Endodermal cell (in vitro differentiated cells): ENCODE data around the gene ELANE. TPM values are rescaled to one million over a fixed set of nuclear protein-coding genes. Genes with fewer than 3 reads are reported as not detected.
"Not testable (repeated sequence)": the region's sequence is repeated elsewhere in the genome, so short reads cannot be mapped to it uniquely, and the experiment has no call there.

Experiments used
- DNase-seq: peaks from one replicate; pipeline ENCODE4 v3.0.0-alpha.2; 2017
- H3K27ac ChIP-seq: 2 replicates; pipeline ENCODE4 v1.5.1; 2013; ENCODE audit warnings: mild to moderate bottlenecking, low read depth, low read length, moderate library complexity
- H3K27me3 ChIP-seq: 2 replicates; pipeline ENCODE4 v1.6.1; 2013; ENCODE audit warnings: mild to moderate bottlenecking, low read length, moderate library complexity; ENCODE audit not compliant: insufficient read depth, control insufficient read depth, poor library complexity, severe bottlenecking
- H3K36me3 ChIP-seq: 2 replicates; pipeline ENCODE4 v1.7.0; 2013; ENCODE audit warnings: mild to moderate bottlenecking, low read length, moderate library complexity; ENCODE audit not compliant: control insufficient read depth, insufficient read depth
- H3K4me1 ChIP-seq: one replicate; pipeline ENCODE4 v1.7.0; 2013; ENCODE audit warnings: low read length; ENCODE audit not compliant: control insufficient read depth, insufficient read depth
- H3K4me3 ChIP-seq: 2 replicates; pipeline ENCODE4 v1.5.1; 2013; ENCODE audit warnings: mild to moderate bottlenecking, low read length, moderate library complexity
- H3K9ac ChIP-seq: 2 replicates; pipeline ENCODE4 v1.6.1; 2013; ENCODE audit warnings: mild to moderate bottlenecking, low read length, moderate library complexity; ENCODE audit not compliant: poor library complexity, severe bottlenecking; ENCODE audit errors: extremely low read depth
- H3K9me3 ChIP-seq: 2 replicates; pipeline ENCODE4 v1.6.1; 2013; ENCODE audit warnings: mild to moderate bottlenecking, low read length, moderate library complexity; ENCODE audit not compliant: control insufficient read depth
- H3K27ac Mint-ChIP-seq: 2 replicates; pipeline ENCODE4 v1.8.0; 2020; ENCODE audit warnings: mixed read lengths
- H3K27me3 Mint-ChIP-seq: 2 replicates; pipeline ENCODE4 v1.8.0; 2021; ENCODE audit warnings: mild to moderate bottlenecking, mixed read lengths; ENCODE audit not compliant: insufficient read depth
- H3K36me3 Mint-ChIP-seq: 2 replicates; pipeline ENCODE4 v1.8.0; 2020; ENCODE audit warnings: low read depth, mixed read lengths
- H3K4me1 Mint-ChIP-seq: 2 replicates; pipeline ENCODE4 v1.8.0; 2020; ENCODE audit warnings: mixed read lengths
- H3K4me3 Mint-ChIP-seq: 2 replicates; pipeline ENCODE4 v1.8.0; 2020; ENCODE audit warnings: mild to moderate bottlenecking, moderate library complexity, mixed read lengths
- H3K9me3 Mint-ChIP-seq: 2 replicates; pipeline ENCODE4 v1.8.0; 2020; ENCODE audit warnings: mild to moderate bottlenecking, mixed read lengths
- WGBS, 2 experiments: methylation state at CpG; one replicate each; pipeline versions ENCODE4 v1.1.5 to v1.1.7; 2013; ENCODE audit warnings: missing lambda C conversion rate in 2 of 2, mixed read lengths in 1 of 2; ENCODE audit not compliant: insufficient coverage in 1 of 2, insufficient read length in 1 of 2; 5-methylcytosine and 5-hydroxymethylcytosine counted together
- total RNA-seq, 2 donors: library from RNA; stranded (reverse); fragmentation: NEBNext Ultra II Directional in 1 of 2; extraction: Animal tissue kit (Norgen Biotek cat#: 25700) in 1 of 2; gene quantifications; 2 replicates in 1 of 2; 3 replicates in 1 of 2; pipeline ENCODE4 v1.2.1, GENCODE V29; 2021
- TF ChIP-seq, protein P1 (sequence below): fragments of 200-600 bp; sonication (generic); conservative IDR thresholded peaks from 2 replicates; pipeline ENCODE4 v1.5.0; 2021; ENCODE audit warnings: antibody characterized with exemption, mild to moderate bottlenecking

ELANE gene
- total RNA-seq, 2 donors from 2014 or later: not detected

GRCh38 chr19:845707-846521, 6.2 kb upstream of the ELANE start:
- Histone ChIP-seq H3K36me3 (no peaks in the 10 kb centered on the region), H3K4me1 (no peaks in the 10 kb centered on the region), H3K27me3 (peaks cover 31% of the 10 kb centered on the region), H3K27ac (no peak overlapping the region), H3K4me3 (no peak overlapping the region), H3K9ac (no peak overlapping the region), H3K9me3 (no peaks in the 10 kb centered on the region)
- Mint-ChIP-seq H3K27ac (no peak overlapping the region), H3K4me3 (no peak overlapping the region), H3K36me3 (no peaks in the 10 kb centered on the region), H3K9me3 (no peaks in the 10 kb centered on the region), H3K4me1 (no peaks in the 10 kb centered on the region), H3K27me3 (peaks cover 49% of the 10 kb centered on the region)
- 87 to 90% methylated on average over 17 to 37 of the region's 37 CpGs for WGBS, 2 experiments
- TF ChIP-seq, protein P1, sequence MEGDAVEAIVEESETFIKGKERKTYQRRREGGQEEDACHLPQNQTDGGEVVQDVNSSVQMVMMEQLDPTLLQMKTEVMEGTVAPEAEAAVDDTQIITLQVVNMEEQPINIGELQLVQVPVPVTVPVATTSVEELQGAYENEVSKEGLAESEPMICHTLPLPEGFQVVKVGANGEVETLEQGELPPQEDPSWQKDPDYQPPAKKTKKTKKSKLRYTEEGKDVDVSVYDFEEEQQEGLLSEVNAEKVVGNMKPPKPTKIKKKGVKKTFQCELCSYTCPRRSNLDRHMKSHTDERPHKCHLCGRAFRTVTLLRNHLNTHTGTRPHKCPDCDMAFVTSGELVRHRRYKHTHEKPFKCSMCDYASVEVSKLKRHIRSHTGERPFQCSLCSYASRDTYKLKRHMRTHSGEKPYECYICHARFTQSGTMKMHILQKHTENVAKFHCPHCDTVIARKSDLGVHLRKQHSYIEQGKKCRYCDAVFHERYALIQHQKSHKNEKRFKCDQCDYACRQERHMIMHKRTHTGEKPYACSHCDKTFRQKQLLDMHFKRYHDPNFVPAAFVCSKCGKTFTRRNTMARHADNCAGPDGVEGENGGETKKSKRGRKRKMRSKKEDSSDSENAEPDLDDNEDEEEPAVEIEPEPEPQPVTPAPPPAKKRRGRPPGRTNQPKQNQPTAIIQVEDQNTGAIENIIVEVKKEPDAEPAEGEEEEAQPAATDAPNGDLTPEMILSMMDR: no peak
- DNase-seq: no peak

DNA sequence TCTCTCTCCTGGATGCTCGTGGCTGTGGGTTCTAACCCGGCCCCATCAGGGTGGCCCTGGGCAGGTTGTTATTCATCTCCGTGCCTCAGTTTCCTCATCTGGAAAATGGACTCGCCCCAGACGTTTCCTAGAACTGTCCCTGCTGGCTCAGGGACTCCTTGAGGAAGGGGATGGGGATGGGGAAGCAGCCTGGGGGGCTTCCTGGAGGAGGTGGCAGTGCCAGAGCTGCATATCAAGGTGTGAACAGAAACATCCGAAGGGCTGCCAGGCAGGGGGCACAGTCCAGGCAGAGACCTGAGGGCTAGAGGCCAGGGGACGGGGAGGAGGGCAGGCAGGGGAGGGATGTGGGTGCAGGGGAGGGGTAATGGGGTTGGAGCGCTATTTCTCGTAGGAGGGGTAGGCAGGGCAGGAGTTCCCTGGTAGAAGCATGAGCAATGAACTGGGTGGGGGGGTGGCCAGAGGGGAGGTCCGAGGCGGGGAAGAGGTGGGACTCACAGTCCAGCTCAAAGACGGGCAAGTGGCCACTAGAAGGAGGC, 3.6 kb upstream of the ELANE start:
- H3K27ac ChIP-seq: no peak overlapping the region
- Mint-ChIP-seq H3K4me1 (no peaks in the 10 kb centered on the region), H3K27ac (no peak overlapping the region), H3K9me3 (no peaks in the 10 kb centered on the region), H3K27me3 (peaks cover 28% of the 10 kb centered on the region), H3K36me3 (no peaks in the 10 kb centered on the region), H3K4me3 (no peak overlapping the region)
- H3K4me1 ChIP-seq: no peaks in the 10 kb centered on the region
- no peak for DNase-seq
- no peaks in the 10 kb centered on the region for H3K9me3 ChIP-seq
- WGBS, 2 experiments: 67 to 75% methylated on average over 10 to 12 of the region's 12 CpGs
- H3K9ac ChIP-seq: no peak overlapping the region
- TF ChIP-seq, protein P1: no peak
- H3K4me3 ChIP-seq: no peak overlapping the region
- no peaks in the 10 kb centered on the region for H3K36me3 ChIP-seq
- H3K27me3 ChIP-seq: peaks cover 15% of the 10 kb centered on the region

GRCh38 chr19:849195-849594, 2.9 kb upstream of the ELANE start:
- not testable (repeated sequence) for H3K4me3 Mint-ChIP-seq, H3K27ac Mint-ChIP-seq

More at GRCh38 chr19:849195-849594, 2.9 kb upstream of the ELANE start:
- not testable (repeated sequence) for H3K4me1 Mint-ChIP-seq, H3K9me3 Mint-ChIP-seq, H3K4me1 ChIP-seq, H3K27ac ChIP-seq, H3K36me3 Mint-ChIP-seq, DNase-seq, H3K9ac ChIP-seq, H3K27me3 ChIP-seq, H3K36me3 ChIP-seq, H3K9me3 ChIP-seq, H3K4me3 ChIP-seq
- WGBS, 2 experiments: 81 to 90% methylated on average over 6 to 8 of the region's 8 CpGs
- peaks cover 22% of the 10 kb centered on the region for H3K27me3 Mint-ChIP-seq
